ENCODE measurements around the gene TRIM54. TPM values are rescaled to one million over a fixed set of nuclear protein-coding genes. Genes with fewer than 3 reads are reported as not detected.

TRIM54 gene
- total RNA-seq, 1 experiment from 2014 or later: 0.51 TPM

DNA sequence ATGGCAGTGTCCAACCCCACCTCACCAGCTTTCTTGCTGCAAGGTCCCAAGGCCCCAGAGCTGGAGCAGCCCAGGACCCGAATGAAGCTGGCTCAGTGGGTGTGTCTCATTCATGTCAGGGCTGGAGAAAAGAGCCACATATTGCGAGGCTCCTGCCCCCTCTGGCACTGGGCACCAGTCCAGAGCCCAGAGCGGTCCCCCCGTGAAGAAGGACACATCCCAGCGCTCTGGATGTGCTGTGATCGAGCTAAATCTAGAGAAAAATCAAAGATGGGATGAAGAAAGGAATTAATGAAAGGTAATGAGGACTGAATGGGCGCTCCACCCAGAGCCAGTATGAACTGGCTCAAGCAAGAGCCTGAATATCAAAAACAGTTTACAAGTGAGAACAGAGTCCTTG lies 53.9 kb downstream of the TRIM54 start:
- no peak overlapping the region for H3K27ac ChIP-seq (ENCODE audit: low read length)
- no peak overlapping the region for H3K4me2 ChIP-seq (ENCODE audit: low read length)
- no peaks in the 10 kb centered on the region for H3K9me3 ChIP-seq (ENCODE audit: low read length)
- POLR2A ChIA-PET (ENCODE audit: unreplicated experiment): no interaction called here
- H3K9ac ChIP-seq (ENCODE audit: low read length): no peak overlapping the region
- BruUV-seq (replicated peaks): no TSS peak
- H3K4me1 ChIP-seq (ENCODE audit: insufficient read depth, low read length): no peaks in the 10 kb centered on the region
- no peak overlapping the region for H3K4me3 ChIP-seq (ENCODE audit: low read length)
- CTCF ChIA-PET: no interaction called here
- H4K20me1 ChIP-seq (ENCODE audit: low read length): no peaks in the 10 kb centered on the region
- H2AFZ ChIP-seq (ENCODE audit: low read length): no peak overlapping the region
- DNase-seq: no peak
- H3K9me2 ChIP-seq (replicated peaks; ENCODE audit: low read length): no peaks in the 10 kb centered on the region
- no peaks in the 10 kb centered on the region for H3K27me3 ChIP-seq (ENCODE audit: low read length)
- no peaks in the 10 kb centered on the region for H3K79me2 ChIP-seq (ENCODE audit: low read length)
- TF ChIP-seq, protein P1, sequence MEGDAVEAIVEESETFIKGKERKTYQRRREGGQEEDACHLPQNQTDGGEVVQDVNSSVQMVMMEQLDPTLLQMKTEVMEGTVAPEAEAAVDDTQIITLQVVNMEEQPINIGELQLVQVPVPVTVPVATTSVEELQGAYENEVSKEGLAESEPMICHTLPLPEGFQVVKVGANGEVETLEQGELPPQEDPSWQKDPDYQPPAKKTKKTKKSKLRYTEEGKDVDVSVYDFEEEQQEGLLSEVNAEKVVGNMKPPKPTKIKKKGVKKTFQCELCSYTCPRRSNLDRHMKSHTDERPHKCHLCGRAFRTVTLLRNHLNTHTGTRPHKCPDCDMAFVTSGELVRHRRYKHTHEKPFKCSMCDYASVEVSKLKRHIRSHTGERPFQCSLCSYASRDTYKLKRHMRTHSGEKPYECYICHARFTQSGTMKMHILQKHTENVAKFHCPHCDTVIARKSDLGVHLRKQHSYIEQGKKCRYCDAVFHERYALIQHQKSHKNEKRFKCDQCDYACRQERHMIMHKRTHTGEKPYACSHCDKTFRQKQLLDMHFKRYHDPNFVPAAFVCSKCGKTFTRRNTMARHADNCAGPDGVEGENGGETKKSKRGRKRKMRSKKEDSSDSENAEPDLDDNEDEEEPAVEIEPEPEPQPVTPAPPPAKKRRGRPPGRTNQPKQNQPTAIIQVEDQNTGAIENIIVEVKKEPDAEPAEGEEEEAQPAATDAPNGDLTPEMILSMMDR (conservative IDR thresholded peaks at IDR 0.05; ENCODE audit: low read depth, low read length): no peak
- TF ChIP-seq EZH2phosphoT487 (IDR thresholded peaks at IDR 0.05; ENCODE audit: borderline replicate concordance, low read length): no peak
- no peak for TF ChIP-seq EZH2 (IDR thresholded peaks at IDR 0.05; ENCODE audit: low read length, unreplicated experiment)
- no peaks in the 10 kb centered on the region for H3F3A ChIP-seq (ENCODE audit: low read length, unreplicated experiment)
- ATAC-seq: no peak
- intact Hi-C loops (cut with micrococcal nuclease): no loop called here
- H3K36me3 ChIP-seq (ENCODE audit: low read depth, low read length): peaks cover 58% of the 10 kb centered on the region

GRCh38 chr2:27347641-27348040 lies 65.4 kb downstream of the TRIM54 start:
- no peak overlapping the region for H2AFZ ChIP-seq (ENCODE audit: low read length)
- H4K20me1 ChIP-seq (ENCODE audit: low read length): peaks cover 15% of the 10 kb centered on the region
- CTCF ChIA-PET: no interaction called here
- no peaks in the 10 kb centered on the region for H3F3A ChIP-seq (ENCODE audit: low read length, unreplicated experiment)
- POLR2A ChIA-PET (ENCODE audit: unreplicated experiment): no interaction called here
- no peak overlapping the region for H3K27ac ChIP-seq (ENCODE audit: low read length)
- ATAC-seq (no peak), DNase-seq (no peak)
- BruUV-seq (replicated peaks): no TSS peak
- peaks cover 11% of the 10 kb centered on the region; the same call in 1 of the 2 replicates for H3K36me3 ChIP-seq (ENCODE audit: low read depth, low read length)
- H3K9me2 ChIP-seq (replicated peaks; ENCODE audit: low read length): no peaks in the 10 kb centered on the region
- intact Hi-C loops (cut with micrococcal nuclease): no loop called here
- no peak overlapping the region for H3K4me3 ChIP-seq (ENCODE audit: low read length)
- no peaks in the 10 kb centered on the region for H3K9me3 ChIP-seq (ENCODE audit: low read length)
- no peak overlapping the region for H3K9ac ChIP-seq (ENCODE audit: low read length)
- no peaks in the 10 kb centered on the region for H3K27me3 ChIP-seq (ENCODE audit: low read length)
- no peaks in the 10 kb centered on the region for H3K4me1 ChIP-seq (ENCODE audit: insufficient read depth, low read length)
- peaks cover 83% of the 10 kb centered on the region for H3K79me2 ChIP-seq (ENCODE audit: low read length)
- TF ChIP-seq, protein P1 (conservative IDR thresholded peaks at IDR 0.05; ENCODE audit: low read depth, low read length): no peak
- TF ChIP-seq EZH2phosphoT487 (IDR thresholded peaks at IDR 0.05; ENCODE audit: borderline replicate concordance, low read length): no peak
- no peak for TF ChIP-seq EZH2 (IDR thresholded peaks at IDR 0.05; ENCODE audit: low read length, unreplicated experiment)
- no peak overlapping the region for H3K4me2 ChIP-seq (ENCODE audit: low read length)

- ChIA-PET POLR2A (ENCODE audit: unreplicated experiment) (interaction anchor here (0.6 kb wide), 1 partner anchor 139 kb away, joined by 6 read pairs; no protein-coding TSS in a partner anchor), CTCF (no interaction called here)
- Histone ChIP-seq H4K20me1 (ENCODE audit: low read length) (peaks cover 17% of the 10 kb centered on the region), H3K79me2 (ENCODE audit: low read length) (peaks cover 94% of the 10 kb centered on the region), H3K4me1 (ENCODE audit: insufficient read depth, low read length) (peaks cover 17% of the 10 kb centered on the region), H3K27me3 (ENCODE audit: low read length) (no peaks in the 10 kb centered on the region), H2AFZ (ENCODE audit: low read length) (no peak overlapping the region), H3F3A (ENCODE audit: low read length, unreplicated experiment) (no peaks in the 10 kb centered on the region), H3K9me3 (ENCODE audit: low read length) (no peaks in the 10 kb centered on the region), H3K4me3 (ENCODE audit: low read length) (no peak overlapping the region), H3K4me2 (ENCODE audit: low read length) (no peak overlapping the region), H3K9ac (ENCODE audit: low read length) (no peak overlapping the region), H3K36me3 (ENCODE audit: low read depth, low read length) (peaks cover 2% of the 10 kb centered on the region; the same call in 1 of the 2 replicates), H3K27ac (ENCODE audit: low read length) (no peak overlapping the region), H3K9me2 (replicated peaks; ENCODE audit: low read length) (no peaks in the 10 kb centered on the region)
- ATAC-seq (no peak), DNase-seq (no peak)
- TF ChIP-seq EZH2phosphoT487 (IDR thresholded peaks at IDR 0.05; ENCODE audit: borderline replicate concordance, low read length) (no peak), EZH2 (IDR thresholded peaks at IDR 0.05; ENCODE audit: low read length, unreplicated experiment) (no peak)
- TF ChIP-seq, protein P1 (conservative IDR thresholded peaks at IDR 0.05; ENCODE audit: low read depth, low read length): no peak
- intact Hi-C loops (cut with micrococcal nuclease): no loop called here
- BruUV-seq (replicated peaks): no TSS peak
Measured at GRCh38 chr2:27350106-27350693, 68.0 kb downstream of the TRIM54 start.

Data from PC-3 (cell line).